ENCODE data around the gene CA12.

GRCh38 chr15:63291507-63291906 is 90.1 kb downstream of the CA12 start:
- TF ChIP-seq CTCF (IDR thresholded peaks at IDR 0.05; ENCODE audit: low read depth, low read length, missing input control) = no peak
- no peak for TF ChIP-seq JUND (IDR thresholded peaks at IDR 0.05)
- TF ChIP-seq ATF3 (IDR thresholded peaks at IDR 0.05) = no peak
- TF ChIP-seq MAX (IDR thresholded peaks at IDR 0.05) = no peak
